Measurements from ENCODE around the gene CLSTN3. TPM values are rescaled to one million over a fixed set of nuclear protein-coding genes. Genes with fewer than 3 reads are reported as not detected.

Gene CLSTN3
- total RNA-seq, 1 donor from 2014 or later: 6.4 TPM

DNA sequence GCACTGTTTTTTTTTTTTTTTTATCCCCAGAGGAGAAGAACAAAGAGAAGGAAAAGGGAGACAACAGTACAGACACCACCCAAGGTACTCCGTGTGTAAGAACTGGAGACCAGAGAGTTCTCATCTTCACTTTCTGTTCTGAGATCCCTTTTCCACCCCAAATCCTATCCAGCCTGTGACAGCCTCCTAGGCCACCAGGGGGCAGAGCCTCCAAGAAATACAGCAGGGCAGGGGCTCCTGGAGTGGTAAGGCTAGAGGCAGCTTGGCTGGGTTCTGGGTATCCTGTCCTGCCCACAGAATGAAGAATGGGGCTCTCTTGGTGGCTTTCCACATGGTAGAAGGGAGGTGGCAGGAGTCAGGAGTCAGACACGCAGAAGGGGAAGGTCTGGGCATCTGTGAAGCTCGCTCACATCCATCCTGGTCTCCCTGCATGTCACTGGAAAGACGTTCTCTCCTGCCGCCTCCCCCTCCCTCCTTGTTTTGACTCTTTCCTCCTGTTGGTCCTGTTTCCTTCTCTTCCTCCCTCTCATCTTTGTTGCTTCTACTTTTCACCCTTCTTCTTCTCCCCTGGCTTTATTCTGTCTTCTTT lies 12.0 kb downstream of the CLSTN3 start:
- intact Hi-C loops (cut with micrococcal nuclease): no loop called here
- ATAC-seq: peak; percentile 42
- DNase-seq: no peak

DNA sequence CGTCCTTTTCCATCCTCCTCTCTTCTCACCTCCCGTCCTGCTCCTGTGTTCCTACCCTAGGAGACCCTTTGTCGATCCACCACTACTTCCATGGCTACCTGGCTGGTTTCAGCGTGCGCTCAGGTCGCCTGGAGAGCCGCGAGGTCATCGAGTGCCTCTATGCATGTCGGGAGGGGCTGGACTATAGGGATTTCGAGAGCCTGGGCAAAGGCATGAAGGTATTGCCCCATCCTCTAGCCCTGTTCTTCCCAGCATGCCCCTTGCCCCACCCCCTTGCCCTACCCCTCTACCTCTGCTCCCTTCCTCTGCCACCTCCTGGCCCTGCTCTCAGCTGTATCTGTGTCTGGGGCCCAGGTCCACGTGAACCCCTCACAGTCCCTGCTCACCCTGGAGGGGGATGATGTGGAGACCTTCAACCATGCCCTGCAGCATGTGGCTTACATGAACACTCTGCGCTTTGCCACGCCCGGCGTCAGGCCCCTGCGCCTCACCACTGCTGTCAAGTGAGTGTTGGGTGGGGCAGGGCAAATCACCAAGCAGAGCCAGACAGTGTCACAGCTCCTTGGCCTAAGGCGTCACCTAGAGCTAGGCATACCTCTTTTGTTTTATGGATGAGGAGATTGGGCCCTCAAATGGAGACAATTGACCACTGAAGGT lies 12.8 kb downstream of the CLSTN3 start:
- DNase-seq (no peak), ATAC-seq (no peak)
- intact Hi-C loops (cut with micrococcal nuclease): no loop called here

DNA sequence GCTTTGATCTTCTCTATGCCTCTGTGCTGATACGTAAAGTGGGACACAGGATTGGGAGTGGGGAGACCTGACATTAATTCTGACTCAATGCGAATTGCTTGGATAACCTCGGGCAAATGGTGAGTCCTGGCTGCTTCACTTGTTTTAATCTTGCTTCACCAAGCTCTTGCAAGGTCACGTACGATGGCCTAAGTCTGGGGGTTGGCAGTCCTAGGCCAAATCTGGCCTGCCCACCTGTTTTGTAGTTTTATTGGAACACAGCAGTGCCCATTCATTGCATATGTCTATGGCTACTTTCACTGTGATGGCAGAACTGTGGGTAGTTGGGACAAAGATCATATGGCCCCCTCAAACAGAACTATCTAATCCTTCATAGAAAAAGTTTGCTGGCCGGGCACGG lies 13.4 kb downstream of the CLSTN3 start:
- ATAC-seq (no peak), DNase-seq (no peak)
- intact Hi-C loops (cut with micrococcal nuclease): no loop called here

DNA sequence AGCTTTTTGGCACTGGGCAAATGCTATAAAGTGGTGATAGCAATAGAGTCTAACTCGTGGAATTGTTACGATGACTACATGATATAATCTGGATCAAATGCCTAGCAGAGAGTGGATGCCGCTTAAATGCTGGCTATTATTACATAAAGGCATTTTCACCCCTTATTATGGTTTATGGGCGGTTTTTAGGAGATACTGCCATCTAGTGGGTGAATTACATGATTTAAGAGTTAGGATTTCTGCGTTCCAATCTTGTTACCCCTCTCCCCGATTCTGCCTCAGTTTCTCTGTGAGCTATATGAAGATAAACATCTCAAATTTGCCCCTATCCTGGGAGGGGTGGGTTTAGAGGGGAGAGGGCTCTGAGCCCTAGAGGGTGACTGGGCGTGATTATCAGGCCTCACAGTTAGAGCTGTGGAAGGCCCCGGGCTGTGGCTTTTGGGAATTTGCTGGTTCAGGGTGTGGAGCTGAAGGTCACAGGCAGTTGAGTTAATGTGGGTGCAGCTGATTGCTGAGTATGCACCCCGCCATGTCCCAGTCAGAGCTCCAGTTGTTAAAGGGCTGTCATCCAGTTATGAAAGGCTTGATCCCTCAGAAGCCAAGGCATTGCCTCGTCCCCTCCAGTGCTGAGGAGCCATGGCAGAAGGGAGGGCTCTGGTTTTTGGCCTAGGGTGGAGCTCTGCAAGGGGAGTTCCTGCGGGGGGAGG lies 14.4 kb downstream of the CLSTN3 start:
- no peak for DNase-seq
- intact Hi-C loops (cut with micrococcal nuclease): no loop called here
- ATAC-seq: peak; percentile 54

DNA sequence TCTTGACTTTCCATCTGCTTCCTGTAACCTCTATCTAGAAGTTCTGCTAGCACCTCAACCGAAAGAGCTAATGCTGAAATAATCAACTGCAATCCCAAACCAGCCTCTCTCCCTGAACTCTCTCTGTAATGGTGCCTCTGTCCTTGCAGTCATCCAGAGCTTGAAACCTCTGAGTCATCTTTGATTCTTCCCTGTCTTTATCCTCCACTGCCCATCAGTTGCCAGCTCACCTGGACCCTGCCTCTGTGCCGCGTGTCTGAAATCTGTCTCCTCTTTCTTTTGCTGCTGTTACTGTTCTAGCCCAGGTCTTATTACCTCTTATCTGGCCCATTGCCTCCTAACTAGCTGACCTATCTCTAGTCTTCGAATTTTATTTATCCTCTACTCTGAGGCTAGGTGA lies 15.5 kb downstream of the CLSTN3 start:
- intact Hi-C loops (cut with micrococcal nuclease): no loop called here
- no peak for DNase-seq
- ATAC-seq: no peak

DNA sequence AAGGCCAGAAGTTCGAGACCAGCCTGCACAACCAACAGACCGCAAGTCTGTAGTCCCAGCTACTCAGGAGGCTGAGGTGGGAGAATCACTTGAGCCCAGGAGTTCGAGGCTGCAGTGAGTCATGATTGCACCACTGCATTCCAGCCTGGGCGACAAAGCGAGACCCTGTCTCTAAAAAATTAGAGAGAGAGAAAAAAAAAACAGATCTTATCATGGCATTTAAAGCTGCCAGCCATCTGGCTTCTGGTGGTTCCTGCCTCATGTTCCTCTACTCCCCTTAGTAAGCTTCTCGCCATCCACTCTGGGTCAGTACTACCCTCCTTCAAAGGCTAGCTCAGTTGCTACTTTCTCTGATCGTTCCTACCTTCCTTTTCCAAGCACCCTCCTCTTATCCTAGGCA lies 16.1 kb downstream of the CLSTN3 start:
- no peak for ATAC-seq
- DNase-seq: no peak
- intact Hi-C loops (cut with micrococcal nuclease): no loop called here

DNA sequence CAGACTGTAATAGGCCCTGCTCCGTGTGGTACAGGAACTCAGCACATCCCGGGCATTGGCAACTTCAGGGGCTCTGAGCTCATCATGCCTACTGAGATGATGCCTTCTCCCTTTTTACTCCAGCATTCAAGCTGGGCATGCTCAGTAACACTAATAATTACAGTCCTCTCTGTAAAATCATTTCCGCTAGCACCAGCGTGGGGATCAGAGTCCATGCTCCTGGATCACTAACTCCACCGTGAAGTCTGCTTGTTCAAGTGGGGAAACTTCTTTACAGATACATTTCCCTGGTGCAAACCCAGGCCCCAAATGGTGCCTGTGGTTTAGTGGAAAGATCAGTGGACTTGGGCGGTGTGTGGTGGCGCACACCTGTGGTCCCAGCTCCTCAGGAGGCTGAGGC lies 16.7 kb downstream of the CLSTN3 start:
- ATAC-seq (no peak), DNase-seq (no peak)
- intact Hi-C loops (cut with micrococcal nuclease): no loop called here

DNA sequence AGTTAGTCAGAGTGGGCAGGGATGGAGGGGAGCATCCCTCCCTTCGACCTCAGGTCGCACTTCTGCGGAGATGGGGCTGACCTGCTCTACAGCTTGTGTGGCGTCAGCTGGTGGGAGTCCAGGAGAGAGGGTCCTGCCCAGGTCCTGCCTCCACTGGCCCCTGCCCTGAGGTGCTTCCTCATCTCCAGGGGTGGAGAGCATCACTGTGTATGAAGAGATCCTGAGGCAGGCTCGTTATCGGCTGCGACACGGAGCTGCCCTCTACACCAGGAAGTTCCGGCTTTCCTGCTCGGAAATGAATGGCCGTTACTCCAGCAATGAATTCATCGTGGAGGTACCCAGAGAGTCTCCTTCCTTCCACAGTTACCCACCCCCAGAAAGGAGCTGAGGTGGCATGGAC lies 20.2 kb downstream of the CLSTN3 start:
- DNase-seq (no peak), ATAC-seq (no peak)
- intact Hi-C loops (cut with micrococcal nuclease): no loop called here

DNA sequence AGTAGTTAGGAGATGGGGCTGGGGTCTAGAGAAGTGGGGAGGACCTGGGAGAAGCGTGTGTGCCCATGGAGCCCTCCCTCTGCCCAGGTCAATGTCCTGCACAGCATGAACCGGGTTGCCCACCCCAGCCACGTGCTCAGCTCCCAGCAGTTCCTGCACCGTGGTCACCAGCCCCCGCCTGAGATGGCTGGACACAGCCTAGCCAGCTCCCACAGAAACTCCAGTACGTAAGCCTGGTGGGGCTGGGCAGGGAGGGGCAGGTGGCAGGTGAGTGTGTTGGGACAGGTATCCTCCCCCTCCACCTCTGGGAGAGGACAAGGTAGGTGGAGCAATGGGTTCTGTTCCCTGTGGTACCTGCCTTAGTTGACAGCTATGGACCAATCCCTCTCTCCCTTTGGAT lies 20.7 kb downstream of the CLSTN3 start:
- DNase-seq (no peak), ATAC-seq (no peak)
- intact Hi-C loops (cut with micrococcal nuclease): no loop called here

DNA sequence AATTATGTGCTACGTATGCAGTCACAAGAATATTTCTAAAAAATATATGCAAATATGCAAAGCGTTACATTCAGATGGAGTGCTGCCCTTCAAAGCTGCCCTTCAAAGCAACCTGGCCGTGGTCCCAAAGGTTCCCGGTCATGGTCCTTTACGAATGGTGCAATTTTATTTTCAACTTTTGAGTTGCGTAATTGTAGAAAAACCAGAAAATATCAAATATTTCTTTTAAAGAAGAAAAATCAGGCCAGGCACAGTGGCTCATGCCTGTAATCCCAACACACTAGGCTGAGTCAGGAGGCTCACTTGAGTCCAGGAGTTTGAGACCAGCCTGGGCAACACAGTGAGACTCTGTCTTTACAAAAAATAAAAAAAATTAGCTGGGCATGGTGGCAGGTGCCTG lies 21.4 kb downstream of the CLSTN3 start:
- ATAC-seq (no peak), DNase-seq (no peak)
- intact Hi-C loops (cut with micrococcal nuclease): no loop called here

DNA sequence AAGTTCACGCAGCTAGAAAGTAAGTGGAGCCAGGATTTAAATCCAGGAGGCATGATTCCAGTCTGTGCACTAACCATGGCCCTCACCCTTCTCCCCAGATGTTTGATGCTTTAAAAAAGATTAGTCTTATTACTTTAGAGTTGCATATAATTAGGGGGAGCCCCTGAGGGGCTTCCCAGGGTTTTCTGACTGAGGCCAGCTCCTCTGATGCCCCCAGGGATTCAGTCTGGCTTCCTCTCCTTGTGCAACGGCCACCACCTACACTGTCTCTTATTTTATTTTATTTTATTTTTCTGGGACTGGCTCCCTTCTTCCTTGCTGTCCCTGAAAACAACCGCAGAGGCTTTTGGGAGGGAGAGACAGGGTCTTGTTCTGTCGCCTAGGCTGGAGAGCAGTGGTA lies 22.6 kb downstream of the CLSTN3 start:
- intact Hi-C loops (cut with micrococcal nuclease): no loop called here
- DNase-seq: no peak
- ATAC-seq: no peak

DNA sequence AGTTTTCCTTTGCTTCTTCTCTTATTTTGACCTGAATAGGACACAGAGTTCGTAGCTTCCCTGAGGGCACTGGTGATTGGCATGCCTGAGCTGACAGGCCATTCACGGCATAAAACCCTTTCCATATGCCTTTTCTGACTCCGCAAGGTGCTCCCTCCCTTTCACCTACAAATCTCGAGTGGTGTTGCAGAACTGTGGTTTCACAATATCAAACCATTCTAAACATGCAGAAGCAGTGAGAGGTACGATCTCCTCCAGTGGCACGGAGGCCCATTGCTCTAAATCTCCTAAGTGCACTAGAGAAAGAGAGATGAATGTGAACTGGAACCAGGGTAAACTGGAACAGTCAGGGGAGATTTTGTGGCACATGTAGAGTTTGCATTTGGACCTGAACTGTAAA lies 23.9 kb downstream of the CLSTN3 start:
- ATAC-seq (no peak), DNase-seq (no peak)
- intact Hi-C loops (cut with micrococcal nuclease): no loop called here

DNA sequence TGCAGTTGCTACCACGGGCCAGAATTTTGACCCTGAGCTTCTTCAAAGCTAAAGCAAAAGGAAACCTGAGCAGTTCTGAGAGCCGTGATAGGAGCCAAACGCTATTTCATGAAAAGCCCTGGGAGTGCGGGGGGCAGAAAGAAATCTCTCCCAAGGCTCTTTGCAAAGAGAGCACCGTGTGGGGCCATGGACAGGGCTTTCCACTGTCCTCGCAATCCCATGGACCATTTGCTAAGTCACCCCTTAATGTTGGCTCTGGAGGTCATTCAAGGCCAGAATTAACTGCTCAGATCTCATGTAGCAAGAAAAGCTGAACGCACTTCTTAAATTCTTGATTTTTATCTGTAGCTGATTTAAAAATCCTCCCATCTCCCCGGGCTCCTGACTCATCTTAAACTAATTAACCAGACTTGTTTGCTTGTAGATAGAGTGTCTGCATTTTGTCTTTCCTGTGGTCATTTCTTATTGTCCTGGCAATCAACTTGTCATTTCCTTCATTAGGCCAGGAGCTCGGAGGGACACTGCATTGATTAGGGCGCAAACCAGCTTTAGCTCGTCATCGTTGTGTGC lies 24.8 kb downstream of the CLSTN3 start:
- no peak for DNase-seq
- ATAC-seq: no peak
- intact Hi-C loops (cut with micrococcal nuclease): no loop called here

DNA sequence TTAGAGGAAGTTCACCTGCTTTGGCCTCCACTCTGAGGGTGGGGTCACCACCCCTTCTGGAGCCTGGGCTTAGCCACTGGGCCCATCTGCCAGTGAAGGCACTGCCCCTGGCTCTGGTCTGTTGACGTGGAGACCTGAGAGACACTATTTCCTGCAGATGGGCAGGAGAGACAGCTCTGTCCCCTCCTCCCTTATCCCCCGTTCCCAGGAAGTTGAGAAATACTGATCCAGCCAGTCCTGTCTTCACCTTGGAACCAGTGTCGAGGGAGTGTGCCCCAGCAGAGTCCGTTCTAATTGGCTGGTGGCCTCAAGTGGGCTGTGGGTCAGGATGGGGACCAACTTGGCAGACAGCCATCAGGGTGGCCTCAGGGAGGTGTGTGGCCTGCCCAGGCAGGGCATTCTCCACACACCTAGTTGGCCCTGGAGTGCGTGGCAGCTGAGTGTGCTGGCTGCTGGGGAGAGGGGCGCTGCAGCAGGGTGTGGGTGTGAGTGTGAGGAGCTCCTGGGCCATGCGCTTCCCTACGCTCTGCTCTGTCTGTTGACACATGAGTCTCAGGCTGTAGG lies 25.4 kb downstream of the CLSTN3 start:
- DNase-seq (no peak), ATAC-seq (no peak)
- intact Hi-C loops (cut with micrococcal nuclease): no loop called here

DNA sequence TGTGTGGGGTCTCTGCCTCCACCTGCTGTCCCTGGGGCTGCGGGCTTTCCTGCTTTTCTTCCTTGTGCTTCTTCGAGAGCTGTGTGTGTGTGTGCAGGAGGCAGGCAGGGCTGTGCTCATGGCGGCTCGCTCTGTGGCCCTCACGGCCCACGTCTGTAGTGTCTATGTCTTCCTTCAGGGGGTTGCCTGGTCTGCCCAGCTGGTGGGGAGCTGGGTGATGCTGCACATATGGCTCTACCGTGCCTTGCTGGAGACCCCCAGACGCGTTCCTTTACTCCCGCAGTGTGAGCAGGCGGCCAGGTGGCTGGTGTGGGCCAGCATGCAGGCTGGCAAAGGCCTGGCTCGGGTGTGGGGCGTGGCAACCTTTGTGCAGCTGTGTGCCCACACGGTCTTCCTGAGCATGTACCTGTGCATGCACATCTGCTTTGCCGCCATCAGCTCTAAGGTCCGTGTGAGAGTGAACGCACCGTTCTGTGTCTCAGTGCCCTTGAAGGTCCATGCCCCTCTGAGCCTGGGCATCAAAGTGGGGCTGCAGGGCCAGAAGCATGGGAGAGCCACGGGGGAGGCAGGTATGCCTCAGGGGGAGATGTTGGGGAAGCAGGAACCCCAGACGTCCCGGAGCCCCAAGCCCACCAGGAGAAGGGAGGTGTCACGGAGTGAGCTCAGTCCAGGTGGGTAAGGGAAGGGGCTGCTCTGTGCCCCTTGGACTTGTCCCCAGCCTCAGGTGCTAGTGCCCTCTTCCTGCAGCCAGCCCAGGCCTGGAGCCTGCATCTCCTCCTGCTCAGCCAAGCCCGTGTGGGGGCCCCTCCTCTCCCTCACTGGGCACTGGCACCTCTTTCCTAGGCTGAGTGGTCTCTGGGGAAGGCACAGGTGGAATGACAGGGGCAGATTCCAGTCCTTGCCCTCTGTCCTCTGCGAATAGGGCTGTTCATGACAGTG lies 26.4 kb downstream of the CLSTN3 start:
- DNase-seq (no peak), ATAC-seq (no peak)
- intact Hi-C loops (cut with micrococcal nuclease): no loop called here

DNA sequence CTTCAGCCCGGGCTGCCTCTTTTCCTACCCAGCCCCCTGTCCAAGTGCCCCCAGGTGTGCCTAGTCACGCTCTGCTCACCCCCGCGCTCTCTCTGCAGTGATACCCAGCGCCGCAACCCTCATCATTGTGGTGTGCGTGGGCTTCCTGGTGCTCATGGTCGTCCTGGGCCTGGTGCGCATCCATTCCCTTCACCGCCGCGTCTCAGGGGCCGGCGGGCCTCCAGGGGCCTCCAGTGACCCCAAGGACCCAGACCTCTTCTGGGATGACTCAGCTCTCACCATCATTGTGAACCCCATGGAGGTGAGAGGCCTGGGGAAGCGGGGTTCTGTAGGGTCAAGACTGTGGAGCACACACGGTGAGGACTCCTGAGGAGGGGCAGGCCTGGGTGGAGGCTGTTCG lies 27.2 kb downstream of the CLSTN3 start:
- intact Hi-C loops (cut with micrococcal nuclease): no loop called here
- ATAC-seq (no peak), DNase-seq (no peak)

DNA sequence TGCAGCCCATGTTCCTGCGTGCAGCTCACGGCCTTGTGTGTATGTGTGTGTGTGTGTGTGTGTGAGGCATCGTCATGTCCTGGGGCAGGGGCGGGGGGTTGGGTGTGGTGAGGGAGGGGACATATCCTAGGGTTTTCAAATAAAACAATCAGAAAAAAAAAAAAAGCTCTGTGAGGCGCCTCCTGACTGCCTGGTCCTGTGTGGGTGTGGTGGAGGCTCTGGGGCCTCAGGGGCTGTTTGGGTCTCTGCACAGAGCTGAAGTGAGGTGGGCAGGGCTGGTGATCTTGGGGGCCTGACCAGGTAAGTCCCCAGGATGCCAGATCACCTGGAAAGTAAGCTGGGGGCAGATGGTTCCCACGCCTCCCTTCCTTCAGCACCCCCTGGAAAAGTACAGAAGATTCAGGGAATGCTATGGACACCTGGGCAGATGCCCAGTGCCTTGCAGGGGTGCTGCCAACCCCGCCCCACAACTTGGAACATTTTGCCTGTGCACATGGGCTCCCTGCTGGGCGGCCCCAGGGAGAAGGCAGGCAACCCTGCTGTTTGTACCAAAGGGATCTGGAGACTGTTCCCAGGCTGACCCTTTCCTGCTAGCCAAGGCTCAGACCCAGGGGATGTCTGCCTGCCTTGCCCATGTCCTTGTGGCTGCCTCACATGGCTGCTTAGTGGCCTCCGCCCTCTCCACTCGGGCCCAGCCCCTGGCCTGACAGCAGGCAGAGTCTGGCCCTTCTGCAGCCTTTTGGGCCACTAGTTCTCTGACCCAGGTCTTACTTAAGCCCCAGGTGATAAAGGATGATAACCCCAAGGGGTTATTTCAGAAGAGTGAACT lies 28.8 kb downstream of the CLSTN3 start:
- DNase-seq (no peak), ATAC-seq (no peak)
- intact Hi-C loops (cut with micrococcal nuclease): no loop called here

DNA sequence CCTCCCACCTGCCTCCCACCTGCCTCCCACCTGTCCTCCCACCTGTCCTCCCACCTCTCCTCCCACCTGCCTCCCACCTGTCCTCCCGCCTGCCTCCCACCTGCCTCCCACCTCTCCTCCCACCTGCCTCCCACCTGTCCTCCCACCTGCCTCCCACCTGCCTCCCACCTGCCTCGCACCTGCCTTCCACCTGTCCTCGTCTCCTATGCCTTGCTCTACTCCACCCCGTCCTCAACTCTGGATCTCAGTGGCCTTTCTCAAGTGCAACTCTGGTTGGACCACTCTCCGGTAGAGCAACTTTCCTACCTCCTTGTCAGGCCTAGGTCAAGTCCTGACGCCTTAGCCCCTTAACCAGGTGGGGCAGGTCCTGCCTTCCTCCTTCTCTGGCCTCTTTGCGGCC lies 30.0 kb downstream of the CLSTN3 start:
- ATAC-seq (no peak), DNase-seq (no peak)
- intact Hi-C loops (cut with micrococcal nuclease): no loop called here
